HG03558 (cell line): ENCODE results near the gene IKZF3.
"Not testable (repeated sequence)": the region's sequence is repeated elsewhere in the genome, so short reads cannot be mapped to it uniquely, and the experiment has no call there.

Experiments
- ATAC-seq: cut with Tn5 transposase; IDR thresholded peaks from one replicate; pipeline ENCODE4 v1.9.1; 2021; ENCODE audit warnings: moderate number of reproducible peaks; ENCODE audit not compliant: unreplicated experiment; ENCODE audit errors: extremely low read depth

Gene IKZF3

GRCh38 chr17:39761861-39762496 lies 102.1 kb downstream of the IKZF3 start:
- ATAC-seq: no peak

DNA sequence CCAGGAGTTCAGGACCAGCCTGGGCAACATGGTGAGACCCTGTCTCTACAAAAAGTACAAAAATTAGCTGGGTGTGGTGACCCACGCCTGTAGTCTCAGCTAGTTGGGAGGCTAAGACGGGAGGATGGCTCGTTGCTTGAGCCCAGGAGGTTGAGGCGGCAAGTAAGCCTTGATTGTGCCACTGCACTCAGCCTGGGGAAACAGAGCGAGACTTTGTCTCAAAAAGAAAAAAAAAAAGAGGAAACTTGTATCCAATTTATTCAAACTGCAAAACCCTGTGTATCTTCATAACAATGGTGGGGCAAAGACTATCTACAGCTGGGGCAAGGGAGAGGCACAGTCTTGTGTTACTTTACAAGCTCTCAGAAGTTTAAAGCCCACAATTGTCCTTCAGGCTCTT lies 104.9 kb downstream of the IKZF3 start:
- ATAC-seq: no peak

- ATAC-seq: no peak
Observed at GRCh38 chr17:39757931-39758873, 105.9 kb downstream of the IKZF3 start.

DNA sequence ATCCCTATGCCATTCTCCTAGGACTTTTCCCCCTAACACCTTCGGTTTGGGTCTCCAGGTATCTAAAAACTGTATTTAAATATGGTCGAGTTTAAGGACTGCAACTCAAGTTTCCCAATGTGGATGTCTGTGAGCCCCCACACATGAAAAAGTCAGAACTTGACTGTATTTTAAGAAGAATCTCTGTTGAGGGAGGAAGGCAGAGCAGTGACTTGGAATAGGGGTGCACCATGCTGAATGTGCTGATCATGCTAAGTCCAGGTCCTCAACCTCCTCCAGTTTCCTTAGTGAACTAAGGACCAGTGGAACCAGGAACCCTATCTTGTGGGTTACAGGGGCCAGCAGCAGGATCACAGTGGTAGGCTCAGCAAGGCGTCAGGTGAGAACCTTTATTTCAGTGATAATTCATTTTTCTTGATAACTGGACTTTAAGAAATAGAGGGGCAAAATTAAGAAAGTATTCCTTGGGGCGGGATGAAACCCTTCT lies 106.9 kb downstream of the IKZF3 start:
- no peak for ATAC-seq

DNA sequence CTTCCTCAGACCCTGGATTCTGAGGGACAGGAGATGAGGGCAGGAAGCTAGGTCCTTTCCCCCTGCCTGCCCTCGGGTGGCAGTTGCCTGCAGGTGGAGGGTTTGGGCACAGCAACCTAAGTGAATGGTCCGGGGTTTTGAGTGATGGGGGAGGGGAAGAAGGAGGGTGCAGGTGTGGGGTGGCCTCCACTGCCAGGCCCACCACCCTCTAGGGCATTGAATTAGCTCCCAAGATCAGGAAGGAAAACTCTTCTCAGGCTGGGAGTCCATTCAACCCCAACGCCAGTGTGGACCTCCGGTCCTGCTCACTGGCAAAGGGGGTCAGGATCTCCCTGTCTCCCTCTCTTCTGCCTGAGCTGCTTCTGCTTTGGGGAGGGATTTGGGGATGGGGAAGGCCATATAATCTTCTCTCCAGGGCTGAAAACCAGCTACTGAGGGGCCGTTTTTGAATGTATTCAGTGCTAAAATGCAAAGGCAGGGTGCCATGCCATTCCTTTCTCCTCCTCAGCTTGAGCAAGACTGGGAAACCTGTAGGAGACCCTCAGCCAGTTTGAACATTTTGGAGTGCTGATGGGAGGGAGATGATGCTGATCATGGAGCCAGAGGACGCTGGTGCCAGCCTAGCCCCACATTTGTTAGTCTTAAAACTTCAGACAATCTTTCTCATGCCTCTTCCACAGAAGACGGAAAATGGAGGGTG lies 107.6 kb downstream of the IKZF3 start:
- no peak for ATAC-seq

GRCh38 chr17:39755554-39756379 lies 108.3 kb downstream of the IKZF3 start:
- ATAC-seq: no peak

- ATAC-seq: no peak
Observed at GRCh38 chr17:39754958-39755553, 109.1 kb downstream of the IKZF3 start.

DNA sequence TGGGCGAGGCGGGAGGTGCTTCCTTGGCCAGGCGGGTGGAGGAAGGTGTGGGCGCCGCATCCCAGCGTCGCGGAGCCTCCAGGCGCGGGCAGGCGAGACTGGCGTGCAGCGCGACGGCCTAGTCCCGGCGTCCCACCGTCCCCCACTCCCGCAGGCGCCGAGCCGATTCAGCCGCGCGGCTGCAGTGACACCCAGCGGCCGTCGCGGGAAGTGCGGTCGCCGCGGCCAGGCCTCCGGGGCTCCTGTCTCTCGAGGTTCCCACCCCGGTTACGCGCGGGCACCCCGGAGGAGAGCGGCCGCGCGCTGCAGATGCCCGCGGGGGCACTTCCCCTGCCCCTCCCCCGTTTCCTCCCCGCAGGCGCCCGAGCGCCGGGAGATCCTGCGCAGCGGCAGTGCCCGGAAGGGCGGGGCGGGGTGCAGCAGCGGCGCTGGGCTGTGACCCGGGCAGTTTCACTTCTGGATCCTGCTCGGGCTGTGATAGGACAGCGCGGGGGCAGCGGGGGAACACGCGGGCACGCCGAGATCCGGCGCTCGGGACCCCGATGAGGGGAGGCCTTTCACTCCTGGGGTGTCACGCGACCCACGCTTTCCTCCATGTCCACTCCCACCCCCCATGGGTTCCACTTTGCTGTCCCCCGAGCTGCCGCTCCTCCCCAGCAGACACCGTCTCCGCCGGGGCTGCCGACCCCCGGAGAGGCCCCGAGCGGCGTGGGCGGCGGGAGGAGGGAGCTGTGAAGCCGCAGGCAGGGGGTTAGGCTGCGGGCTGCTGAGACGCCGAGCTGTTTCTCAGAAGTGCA lies 109.8 kb downstream of the IKZF3 start:
- peak; percentile 50 for ATAC-seq

- ATAC-seq: no peak
Observed at GRCh38 chr17:39753514-39754160, 110.5 kb downstream of the IKZF3 start.

DNA sequence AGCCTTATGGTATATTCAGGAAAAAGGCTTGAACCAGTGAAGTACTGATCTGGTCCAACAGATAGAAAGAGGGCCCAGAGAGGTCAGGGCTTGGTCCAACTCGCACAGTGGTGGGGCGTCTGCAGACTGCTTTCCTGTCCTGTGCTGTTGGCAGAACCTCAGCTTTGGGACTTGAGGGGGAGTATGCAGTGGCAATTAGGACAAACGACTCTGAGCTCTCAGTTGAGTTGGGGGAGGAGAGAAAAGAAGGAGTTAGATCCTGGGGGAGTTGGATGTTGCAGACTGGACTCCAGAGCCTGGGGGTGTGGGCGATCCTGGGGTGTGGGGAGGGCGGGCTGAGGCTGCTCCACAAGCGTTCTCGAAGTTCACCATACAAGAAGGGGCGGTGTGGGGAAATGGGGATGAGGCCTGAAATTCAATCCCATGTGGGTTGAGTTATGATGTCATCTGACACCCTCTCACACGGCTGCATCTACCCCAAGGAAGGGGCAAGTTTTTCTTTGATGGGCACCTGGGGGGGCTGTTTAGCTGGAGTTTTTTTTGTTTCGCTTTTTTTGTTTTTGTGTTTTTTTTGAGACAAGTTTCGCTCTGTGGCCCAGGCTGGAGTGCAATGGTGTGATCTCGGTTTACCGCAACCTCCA lies 111.8 kb downstream of the IKZF3 start:
- ATAC-seq: no peak

- no peak for ATAC-seq
Observed at GRCh38 chr17:39751637-39752036, 112.5 kb downstream of the IKZF3 start.

DNA sequence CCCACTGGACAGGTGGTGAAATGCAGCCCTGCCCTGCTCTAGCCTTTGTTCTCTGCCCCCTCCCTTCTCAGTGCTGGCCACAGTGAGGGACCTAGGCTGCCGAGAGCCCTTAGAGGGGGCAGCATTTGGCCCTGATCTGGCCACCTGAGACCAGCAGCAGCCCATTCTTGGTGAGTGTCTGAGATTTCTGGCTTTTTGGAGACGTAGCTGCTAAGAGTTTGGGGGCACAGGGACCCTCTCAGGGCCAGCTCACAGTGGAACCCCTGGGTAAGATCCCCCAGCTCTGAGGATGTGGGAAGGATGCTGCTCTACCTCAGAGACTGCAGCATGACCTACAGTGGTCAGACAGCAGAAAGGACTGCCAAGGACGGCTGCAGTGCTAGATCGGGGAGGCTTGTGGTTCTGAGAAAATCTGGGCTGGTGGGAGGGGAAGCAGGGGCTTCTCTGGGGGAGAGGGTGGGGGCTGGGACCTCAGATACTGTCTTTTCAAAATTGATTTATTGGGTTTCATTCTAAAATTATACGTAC lies 113.0 kb downstream of the IKZF3 start:
- no peak for ATAC-seq

- ATAC-seq: no peak
Observed at GRCh38 chr17:39750131-39751015, 113.7 kb downstream of the IKZF3 start.

DNA sequence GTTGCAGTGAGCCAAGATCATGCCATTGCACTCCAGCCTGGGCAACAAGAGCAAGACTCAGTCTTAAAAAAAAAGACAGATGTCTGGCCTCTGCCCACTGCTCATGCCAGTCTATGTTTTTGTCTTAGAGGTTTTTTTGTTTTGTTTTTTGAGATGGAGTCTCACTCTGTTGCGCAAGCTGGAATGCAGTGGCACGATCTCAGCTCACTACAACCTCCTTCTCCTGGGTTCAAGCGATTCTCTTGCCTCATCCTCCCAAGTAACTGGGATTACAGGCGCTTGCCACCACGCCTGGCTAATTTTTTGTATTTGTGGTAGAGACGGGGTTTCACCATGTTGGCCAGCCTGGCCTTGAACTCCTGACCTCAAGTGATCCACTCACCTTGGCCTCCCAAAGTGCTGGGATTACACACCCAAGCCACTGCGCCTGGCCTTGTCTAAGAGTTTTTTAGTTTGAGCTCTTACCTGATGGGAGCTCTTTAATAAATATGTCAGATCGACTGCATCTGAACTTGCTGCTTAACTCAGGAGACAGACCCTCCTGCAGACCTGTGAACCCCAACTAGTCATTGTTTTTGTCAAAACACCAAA lies 115.6 kb downstream of the IKZF3 start:
- ATAC-seq: not testable (repeated sequence)

GRCh38 chr17:39747745-39748144 lies 116.4 kb downstream of the IKZF3 start:
- no peak for ATAC-seq

- no peak for ATAC-seq
Observed at GRCh38 chr17:39746145-39746461, 118.0 kb downstream of the IKZF3 start.
